BE2C (cell line): ENCODE measurements around the gene DENND6B.
A peak's percentile ranks its signal among the peaks of the same experiment; 100 is the strongest.

Experiments
- DNase-seq: peaks from one replicate; pipeline ENCODE4 v3.0.0-alpha.2; 2020
- H3K27me3 ChIP-seq: fragments of 250-450 bp; sonication (Bioruptor Pico); 2 replicates; pipeline ENCODE4 v1.5.1; 2020; ENCODE audit warnings: mild to moderate bottlenecking
- H3K36me3 ChIP-seq: fragments of 250-450 bp; sonication (Bioruptor Pico); 2 replicates; pipeline ENCODE4 v1.5.1; 2020; ENCODE audit warnings: mild to moderate bottlenecking
- H3K4me1 ChIP-seq: fragments of 250-450 bp; sonication (Bioruptor Pico); 2 replicates; pipeline ENCODE4 v1.5.1; 2020
- H3K4me3 ChIP-seq: 2 replicates; pipeline ENCODE4 v1.5.1; 2011; ENCODE audit warnings: low read depth, low read length
- H3K9me3 ChIP-seq: fragments of 250-450 bp; sonication (Bioruptor Pico); 2 replicates; pipeline ENCODE4 v1.5.1; 2020
- CTCF ChIP-seq: IDR thresholded peaks from 2 replicates; pipeline ENCODE4 v1.5.1; 2012; ENCODE audit warnings: mild to moderate bottlenecking, low read depth, low read length

The DENND6B gene

GRCh38 chr22:50298937-50299784 lies 27.7 kb downstream of the DENND6B start:
- Histone ChIP-seq H3K36me3 (peaks cover 9% of the 10 kb centered on the region; the same call in 1 of the 2 replicates), H3K27me3 (no peaks in the 10 kb centered on the region), H3K4me1 (peaks cover 50% of the 10 kb centered on the region), H3K4me3 (peak overlapping the region; percentile 16), H3K9me3 (no peaks in the 10 kb centered on the region)
- peak; percentile 53 for DNase-seq
- TF ChIP-seq CTCF: no peak

- no peaks in the 10 kb centered on the region for H3K9me3 ChIP-seq
- H3K27me3 ChIP-seq: no peaks in the 10 kb centered on the region
- H3K4me3 ChIP-seq: no peak overlapping the region
- H3K36me3 ChIP-seq: peaks cover 12% of the 10 kb centered on the region
- no peak for TF ChIP-seq CTCF
- peaks cover 50% of the 10 kb centered on the region for H3K4me1 ChIP-seq
- no peak for DNase-seq
Observed at GRCh38 chr22:50298266-50298637, 28.6 kb downstream of the DENND6B start.

GRCh38 chr22:50297510-50298265 lies 29.1 kb downstream of the DENND6B start:
- Histone ChIP-seq H3K36me3 (peaks cover 11% of the 10 kb centered on the region), H3K9me3 (no peaks in the 10 kb centered on the region), H3K4me3 (no peak overlapping the region), H3K4me1 (peaks cover 53% of the 10 kb centered on the region), H3K27me3 (no peaks in the 10 kb centered on the region)
- no peak for DNase-seq
- TF ChIP-seq CTCF: no peak

GRCh38 chr22:50296658-50297490 lies 29.9 kb downstream of the DENND6B start:
- H3K4me3 ChIP-seq: no peak overlapping the region

GRCh38 chr22:50294319-50294656 lies 32.5 kb downstream of the DENND6B start:
- Histone ChIP-seq H3K36me3 (peaks cover 25% of the 10 kb centered on the region), H3K9me3 (no peaks in the 10 kb centered on the region), H3K4me3 (no peak overlapping the region), H3K27me3 (no peaks in the 10 kb centered on the region), H3K4me1 (peaks cover 33% of the 10 kb centered on the region)
- DNase-seq: no peak
- TF ChIP-seq CTCF: no peak

More at GRCh38 chr22:50296658-50297490, 29.9 kb downstream of the DENND6B start:
- no peaks in the 10 kb centered on the region for H3K27me3 ChIP-seq
- H3K4me1 ChIP-seq: peaks cover 44% of the 10 kb centered on the region
- no peak for DNase-seq
- H3K9me3 ChIP-seq: no peaks in the 10 kb centered on the region
- TF ChIP-seq CTCF: no peak
- peaks cover 11% of the 10 kb centered on the region for H3K36me3 ChIP-seq
